Hematopoietic multipotent progenitor cell treated with erythropoietin and hydrocortisone succinate and interleukin-3 and kit ligand, for 8 days (in vitro differentiated cells): Measurements from ENCODE around the gene DARS2.
"Not testable (repeated sequence)": the region's sequence is repeated elsewhere in the genome, so short reads cannot be mapped to it uniquely, and the experiment has no call there.

Experiments used
- DNase-seq: peaks from one replicate; pipeline ENCODE4 v3.0.0-alpha.2; 2015

The DARS2 gene

DNA sequence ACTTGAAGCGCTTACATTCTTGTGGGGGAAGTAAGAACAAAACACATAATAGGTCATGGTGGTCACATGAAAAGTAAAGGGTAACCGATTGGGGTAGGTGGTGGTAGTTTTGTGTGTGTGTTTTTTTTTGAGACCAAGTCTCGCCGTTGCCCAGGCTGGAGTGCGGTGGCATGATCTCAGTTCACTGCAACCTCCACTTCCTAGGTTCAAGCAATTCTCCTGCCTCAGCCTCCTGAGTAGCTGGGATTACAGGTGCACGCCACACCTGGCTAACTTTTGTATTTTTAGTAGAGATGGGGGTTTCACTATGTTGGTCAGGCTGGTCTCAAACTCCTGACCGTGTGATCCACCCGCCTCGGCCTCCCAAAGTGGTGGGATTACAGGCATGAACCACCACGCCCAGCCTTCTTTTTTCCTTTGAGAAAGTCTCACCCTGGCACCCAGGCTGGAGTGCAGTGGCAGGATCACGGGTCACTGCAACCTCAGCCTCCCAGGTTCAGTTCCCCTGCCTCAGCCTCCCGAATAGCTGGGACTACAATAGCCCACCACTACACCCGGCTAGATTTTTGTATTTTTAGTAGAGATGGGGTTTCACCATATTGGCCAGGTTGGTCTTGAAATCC, 37.8 kb downstream of the DARS2 start:
- DNase-seq: not testable (repeated sequence)

DNA sequence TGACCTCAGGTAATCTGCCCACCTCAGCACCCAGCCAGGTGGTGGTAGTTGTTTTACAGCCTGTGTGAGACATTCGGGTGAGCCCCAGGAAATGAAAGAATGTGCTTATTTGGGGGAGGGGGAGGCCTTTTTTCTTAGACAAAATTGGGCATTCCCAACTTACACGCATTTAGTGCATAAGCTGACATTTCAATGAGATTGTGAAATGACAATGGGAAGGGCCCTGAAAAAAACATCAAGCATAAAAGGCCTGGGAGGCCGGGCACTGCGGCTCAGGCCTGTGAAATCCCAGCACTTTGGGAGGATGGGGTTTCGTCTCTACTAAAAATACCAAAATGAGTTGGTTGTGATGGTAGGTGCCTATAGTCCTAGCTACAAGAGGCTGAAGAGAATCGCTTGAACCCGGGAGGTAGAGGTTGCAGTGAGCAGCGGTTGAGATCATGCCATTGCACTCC, 38.3 kb downstream of the DARS2 start:
- peak; percentile 50 for DNase-seq

DNA sequence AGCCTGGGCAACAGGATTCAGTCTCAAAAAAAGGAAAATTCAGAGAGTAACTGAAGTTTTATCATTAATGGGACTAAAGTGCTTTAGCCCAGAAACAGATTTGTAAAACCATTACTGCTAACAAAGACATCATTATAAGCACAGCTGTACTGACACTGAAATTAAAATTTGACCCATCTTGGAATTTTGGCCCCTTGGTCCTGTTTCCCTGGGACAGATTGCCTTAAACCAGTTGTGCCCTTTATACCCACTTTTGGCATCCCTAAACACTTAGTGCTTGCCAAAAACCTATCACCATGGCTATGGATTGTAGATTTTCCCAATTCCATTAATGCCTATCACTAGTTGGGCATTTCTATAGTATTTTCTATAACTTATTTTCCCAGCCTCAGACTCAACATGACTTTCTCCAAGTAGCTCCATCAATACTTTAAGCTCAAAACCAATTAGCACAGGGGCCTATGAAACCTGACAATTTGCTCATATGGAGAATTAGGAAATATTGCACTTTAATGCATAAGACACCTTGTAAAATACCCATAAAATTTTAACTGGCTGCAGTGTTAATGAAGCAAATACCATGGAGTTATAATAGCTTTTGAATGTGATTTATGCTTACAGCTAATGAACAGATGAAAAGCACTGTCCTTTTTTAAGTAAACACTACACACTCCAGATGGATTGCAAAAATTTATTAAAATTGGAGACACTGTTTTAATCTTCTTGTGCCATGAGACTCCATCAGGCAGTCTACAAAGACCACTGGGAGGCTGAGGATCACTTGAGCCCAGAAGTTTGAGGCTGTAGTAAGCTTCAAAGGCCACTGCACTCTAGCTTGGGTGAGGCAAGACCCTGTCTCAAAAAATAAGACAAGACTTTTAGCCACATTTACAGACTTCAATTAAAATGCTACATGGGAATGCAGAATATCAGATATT, 39.0 kb downstream of the DARS2 start:
- DNase-seq: peak; percentile 37

DNA sequence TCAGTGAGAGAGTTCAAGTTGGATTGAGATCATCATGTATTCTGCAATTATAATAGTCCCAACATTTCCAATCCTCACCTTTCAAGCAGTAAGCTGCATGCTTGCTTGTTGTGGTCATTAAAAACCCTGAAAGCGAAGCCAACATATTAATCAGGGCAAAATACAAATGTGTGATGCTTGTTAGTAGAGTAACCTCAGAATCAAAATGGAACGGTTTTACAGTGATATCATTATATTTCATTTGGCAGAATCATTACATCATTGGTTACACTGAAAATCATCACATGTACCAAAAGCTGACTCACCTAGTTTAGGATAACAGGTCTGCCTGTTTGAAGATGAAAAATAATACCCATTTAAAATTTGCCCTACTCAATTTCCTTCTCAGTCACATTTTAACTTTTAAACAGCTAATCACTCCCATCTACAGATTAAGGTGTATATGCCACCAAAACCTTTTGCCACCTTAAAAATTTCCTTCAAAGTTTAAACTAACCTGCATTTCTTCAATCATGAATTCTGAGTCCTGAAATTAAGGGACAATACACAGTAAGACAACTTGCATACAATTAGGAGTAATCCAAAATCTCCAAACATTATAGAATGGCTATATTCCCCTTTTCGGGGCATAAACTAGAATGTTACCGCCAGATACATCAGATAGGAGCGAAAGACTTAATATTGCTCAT, 39.9 kb downstream of the DARS2 start:
- DNase-seq: peak; percentile 20

DNA sequence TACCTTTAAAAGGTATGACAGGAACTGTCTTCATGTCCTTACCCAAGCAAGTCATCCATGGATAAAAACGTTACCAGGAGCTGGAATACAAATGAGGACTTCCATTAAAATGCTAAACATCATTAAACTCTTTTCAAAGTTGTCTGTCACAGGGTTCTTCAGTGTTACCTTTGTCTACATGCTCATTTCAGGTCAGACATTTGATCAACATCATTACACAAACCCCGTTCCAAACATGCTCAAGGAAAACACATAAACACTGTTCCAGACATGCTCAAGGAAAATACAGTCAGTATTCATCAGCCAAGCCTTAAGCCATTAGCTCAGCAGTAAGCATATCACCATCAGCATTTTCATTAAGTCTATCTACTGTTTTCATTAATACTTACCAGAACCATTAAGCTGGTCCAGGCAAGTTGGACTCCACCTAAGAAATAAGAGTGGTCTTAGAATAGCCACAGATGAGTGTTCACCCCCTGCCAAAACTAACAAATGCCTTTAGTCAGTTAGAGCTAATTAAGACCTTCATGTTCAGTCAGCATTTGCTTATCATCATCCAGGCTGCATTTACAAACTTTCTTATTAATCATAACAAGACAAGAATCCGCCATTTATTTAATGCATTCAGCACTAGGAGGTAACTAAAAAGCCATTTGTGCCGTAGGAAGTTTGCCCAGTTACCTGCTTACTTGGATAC, 41.1 kb downstream of the DARS2 start:
- peak; percentile 35 for DNase-seq

DNA sequence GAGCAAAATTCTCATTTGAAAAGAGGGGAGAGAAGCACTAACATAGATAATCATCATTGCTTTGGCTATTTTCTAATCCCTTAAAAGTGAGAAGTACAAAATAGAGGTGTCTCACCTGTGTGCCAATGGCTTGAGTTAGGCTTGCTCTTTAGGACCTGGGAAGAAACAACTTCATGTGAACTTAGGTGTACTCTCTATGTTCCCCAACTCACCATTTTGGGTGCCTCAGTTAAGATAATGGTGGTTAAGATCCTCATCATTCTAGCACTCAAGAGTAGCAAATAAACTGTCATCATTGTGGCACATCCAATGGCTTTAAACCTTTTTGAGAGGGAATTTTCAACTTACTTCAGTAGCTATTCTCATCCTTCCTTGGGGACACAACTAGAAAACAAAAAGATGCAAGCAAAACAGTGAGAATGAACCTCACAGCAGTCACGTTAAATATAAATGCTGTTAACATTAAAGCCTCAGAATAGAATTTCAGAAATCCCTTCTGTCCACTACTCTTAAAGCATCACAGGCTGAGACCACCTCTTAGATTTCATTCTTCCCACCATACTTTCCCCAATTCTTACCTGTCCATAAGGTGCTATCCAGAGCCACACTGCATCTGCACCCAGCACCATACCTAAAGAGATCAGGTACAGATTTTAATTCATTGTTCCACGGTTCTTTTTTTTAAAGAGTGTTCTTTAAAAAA, 42.1 kb downstream of the DARS2 start:
- DNase-seq: peak; percentile 53

DNA sequence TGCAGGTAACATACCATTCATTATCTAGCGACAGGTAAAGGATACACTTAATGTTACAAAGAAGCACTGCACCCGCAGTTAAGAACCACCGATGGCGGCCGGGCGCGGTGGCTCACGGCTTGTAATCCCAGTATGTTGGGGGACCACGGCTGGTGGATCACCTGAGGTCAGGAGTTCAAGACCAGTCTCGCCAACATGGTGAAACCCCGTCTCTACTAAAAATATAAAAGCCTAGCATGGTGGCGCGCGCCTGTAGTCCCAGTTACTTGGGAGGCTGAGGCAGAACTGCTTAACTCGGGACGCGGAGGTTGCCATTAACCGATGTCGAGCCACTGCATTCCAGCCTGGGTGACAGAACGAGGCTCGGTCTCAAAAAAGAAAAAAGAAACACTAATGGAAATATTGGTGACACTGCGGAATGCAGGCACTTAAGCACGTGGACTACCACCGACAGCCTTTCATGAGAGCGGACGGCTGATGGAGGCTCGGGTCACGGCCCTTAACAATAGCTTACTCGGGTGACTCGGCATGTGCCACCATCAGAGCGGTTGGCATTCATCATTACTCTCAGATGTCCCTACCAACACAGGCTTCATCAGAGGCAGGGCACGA, 42.8 kb downstream of the DARS2 start:
- no peak for DNase-seq

DNA sequence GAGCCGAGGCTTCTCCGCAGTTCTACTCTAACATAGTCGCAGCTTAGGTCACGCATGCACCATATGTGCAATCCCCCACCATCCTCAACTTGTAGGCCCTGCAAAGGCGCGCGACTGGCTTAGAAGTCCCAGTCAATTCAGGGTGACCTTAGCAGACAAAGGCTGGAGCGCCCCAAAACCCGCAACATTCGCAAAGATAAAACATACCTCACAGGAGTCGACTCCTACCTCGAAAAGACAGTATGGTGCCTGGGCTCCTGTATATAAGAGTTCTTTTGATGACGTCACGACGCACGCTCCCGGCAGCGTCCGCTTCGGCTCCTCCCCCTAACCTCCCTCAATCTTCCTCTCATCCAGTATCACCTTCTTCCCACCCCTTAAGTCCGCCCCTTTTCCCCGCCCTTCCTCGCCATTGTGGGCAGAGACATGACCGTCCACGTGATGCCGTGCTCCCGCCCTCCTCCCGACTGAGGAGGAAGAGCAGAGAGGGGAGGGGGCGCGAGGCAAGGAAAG, 43.3 kb downstream of the DARS2 start, which contains the start of gene GAS5:
GAS5 (minus strand) TSS at position 237 of the 513 bp plus-strand sequence.
- peak; percentile 99 for DNase-seq

DNA sequence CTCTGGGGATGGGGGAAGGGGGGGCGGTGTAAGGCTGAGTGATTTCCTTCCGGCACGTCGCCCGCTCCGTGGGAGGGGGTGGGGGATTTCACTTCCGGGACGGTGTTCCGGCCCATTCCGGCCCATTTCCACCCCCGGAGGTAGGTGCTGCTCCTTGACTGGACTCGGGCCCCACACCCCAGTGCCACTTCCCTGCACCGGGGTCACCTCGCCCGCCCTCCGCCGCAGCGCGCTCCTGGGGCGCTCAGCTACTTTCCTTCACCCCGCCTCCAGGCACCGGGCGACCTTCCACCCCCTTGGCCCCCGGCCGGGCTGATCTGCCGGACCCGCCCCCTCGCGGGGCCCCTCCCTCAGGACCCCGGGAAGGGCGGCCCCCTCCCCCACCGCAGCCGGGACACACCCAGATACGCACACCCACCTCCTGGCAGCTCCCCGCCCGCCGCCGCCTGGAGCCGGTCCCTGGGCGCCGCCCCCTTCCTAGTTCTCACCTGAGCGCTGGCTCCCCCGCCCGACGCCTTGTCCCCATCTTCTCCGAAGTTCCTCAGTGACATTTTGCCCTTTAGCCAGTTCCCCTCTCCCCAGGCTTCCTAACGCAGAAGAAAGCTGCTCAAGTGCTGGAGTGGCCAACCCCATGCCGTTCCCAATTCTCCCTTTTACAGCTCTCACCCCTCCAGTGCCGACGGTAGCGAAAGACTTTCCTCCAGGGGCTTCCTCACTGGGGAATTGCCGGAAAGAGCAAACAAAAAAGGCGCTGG, 44.0 kb downstream of the DARS2 start, which contains the start of gene ZBTB37:
ZBTB37 (plus strand) TSS at position 115 of the 755 bp plus-strand sequence. CDS start 1,846 bp downstream, outside the sequence.
- peak; percentile 82 for DNase-seq

DNA sequence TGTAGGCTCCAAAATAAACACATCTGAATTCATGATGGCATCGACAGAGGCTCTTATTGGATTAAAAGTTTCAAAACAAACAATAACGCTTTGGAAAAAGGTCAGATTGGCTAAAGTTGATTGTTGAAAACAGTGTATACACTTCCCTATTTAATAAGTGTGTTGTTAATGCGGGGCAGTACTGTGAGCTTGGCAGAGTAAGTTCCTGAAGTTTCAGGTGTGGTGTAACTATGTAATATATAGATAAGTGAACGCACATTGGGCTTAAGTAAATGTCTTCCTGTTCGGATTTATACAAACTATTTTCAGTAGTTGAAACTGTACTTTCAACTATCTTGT, 44.5 kb downstream of the DARS2 start:
- DNase-seq: no peak

DNA sequence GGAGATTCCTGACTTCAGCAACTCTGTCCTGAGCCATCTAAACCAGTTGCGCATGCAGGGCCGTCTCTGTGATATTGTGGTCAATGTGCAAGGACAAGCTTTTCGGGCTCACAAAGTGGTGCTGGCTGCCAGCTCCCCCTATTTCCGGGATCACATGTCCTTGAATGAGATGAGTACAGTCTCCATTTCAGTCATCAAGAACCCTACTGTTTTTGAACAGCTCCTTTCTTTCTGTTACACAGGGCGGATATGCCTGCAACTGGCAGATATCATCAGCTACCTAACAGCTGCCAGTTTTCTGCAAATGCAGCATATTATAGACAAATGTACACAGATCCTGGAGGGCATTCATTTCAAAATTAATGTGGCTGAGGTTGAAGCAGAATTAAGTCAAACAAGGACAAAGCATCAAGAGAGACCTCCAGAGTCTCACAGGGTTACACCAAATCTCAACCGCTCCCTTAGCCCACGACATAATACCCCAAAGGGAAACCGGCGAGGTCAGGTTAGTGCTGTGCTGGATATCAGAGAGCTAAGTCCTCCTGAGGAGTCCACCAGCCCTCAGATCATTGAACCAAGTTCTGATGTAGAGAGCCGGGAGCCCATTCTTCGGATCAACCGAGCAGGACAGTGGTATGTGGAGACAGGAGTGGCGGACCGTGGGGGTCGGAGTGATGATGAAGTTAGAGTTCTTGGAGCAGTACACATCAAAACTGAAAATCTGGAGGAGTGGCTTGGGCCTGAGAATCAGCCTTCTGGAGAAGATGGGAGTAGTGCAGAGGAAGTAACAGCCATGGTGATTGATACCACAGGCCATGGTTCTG, 46.0 kb downstream of the DARS2 start:
- peak; percentile 87 for DNase-seq

DNA sequence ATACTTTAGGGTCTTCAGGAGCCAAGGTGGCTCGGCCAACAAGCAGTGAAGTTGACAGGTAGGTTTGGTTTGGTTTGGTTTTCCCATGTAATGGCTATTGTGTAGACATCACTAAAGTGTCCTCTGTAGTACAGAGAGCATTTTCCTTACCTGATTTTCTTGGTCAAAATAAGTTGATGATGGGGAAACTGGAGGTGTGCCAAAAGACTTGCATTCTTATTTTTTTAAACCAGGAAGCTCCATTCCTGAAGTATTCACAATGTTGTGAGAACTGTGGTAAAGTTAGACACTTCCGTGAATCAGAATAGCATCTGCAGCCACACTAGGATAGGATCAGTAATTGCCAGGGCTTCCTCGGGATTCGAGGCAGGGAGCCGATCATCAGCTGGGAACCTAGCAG, 46.6 kb downstream of the DARS2 start:
- peak; percentile 19 for DNase-seq

DNA sequence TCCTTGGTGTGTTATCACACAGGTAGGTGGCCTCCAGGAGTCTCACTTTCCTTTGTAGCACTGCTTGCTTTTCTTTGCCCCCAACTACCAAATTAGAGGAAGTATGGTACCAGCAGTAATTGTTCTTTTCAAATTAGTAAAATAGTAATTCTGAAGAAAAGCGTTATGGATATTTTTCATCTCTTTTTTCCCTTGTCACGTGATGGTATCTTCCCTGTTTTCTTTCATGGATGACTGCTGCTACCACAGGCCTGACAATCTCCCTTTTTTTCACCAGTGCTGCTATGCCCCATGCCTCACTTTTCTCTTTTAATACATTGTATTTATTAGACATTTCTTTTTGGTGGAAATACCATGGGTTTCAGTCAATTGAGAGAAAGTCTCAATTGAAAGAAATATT, 47.0 kb downstream of the DARS2 start:
- DNase-seq: no peak

DNA sequence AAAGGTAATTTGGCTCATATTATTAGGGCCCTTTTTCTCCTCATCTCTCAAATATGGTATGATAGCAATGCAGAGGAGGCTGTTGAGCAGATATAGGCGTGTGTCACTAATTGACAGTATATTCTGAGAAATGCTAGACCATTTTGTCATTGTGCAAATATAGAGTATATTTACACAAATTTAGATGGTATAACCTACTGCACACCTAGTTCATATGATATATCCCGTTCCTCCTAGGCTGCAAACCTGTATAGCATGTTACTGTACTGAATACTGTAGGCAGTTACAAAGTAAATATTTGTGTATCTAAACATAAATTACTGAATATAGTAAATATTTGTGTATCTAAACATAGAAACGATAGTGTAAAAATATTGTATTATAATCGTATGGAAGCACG, 52.3 kb downstream of the DARS2 start:
- no peak for DNase-seq

DNA sequence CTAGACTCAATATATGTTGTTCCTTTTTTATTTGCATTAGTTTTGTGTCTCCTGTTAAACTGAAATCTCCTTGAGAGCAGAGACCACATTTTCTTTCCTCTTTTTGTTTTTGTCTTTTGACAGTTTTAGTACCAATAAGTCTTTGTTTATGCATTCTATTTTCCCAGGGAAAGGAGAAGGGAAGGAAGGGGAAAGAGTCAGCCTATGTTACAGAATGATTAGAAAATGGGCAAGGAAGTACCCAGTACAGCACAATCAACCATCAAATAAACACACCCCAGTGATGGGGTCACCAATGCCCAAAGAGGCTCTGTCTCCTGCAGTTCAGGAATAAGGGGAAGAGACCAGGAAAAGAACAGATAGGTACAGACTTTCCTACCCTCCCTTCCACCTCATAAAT, 53.8 kb downstream of the DARS2 start:
- DNase-seq: no peak

DNA sequence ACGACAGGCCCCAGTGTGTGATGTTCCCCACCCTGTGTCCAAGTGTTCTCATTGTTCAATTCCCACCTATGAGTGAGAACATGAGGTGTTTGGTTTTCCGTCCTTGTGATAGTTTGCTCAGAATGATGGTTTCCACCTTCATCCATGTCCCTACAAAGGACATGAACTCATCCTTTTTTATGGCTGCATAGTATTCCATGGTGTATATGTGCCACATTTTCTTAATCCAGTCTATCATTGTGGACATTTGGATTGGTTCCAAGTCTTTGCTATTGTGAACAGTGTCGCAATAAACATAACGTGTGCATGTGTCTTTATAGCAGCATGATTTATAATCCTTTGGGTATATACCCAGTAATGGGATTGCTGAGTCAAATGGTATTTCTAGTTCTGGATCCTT, 56.6 kb downstream of the DARS2 start:
- not testable (repeated sequence) for DNase-seq

DNA sequence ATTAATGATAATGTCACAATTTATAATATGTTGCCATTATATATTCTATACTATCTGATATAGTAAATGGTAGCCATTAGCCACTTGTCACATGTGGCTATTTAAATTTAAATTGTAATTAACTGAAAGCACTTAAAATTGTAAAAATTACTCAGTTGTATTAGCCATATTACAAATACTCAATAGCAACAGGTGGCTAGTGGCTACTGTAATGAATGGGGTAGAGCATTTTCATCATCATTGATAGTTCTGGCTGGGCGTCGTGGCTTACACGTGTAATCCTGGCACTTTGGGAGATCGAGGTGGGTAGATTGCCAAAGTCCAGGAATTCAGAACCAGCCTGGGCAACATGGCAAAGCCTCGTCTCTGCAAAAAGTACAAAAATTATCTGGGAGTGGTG, 60.2 kb downstream of the DARS2 start:
- DNase-seq: no peak

DNA sequence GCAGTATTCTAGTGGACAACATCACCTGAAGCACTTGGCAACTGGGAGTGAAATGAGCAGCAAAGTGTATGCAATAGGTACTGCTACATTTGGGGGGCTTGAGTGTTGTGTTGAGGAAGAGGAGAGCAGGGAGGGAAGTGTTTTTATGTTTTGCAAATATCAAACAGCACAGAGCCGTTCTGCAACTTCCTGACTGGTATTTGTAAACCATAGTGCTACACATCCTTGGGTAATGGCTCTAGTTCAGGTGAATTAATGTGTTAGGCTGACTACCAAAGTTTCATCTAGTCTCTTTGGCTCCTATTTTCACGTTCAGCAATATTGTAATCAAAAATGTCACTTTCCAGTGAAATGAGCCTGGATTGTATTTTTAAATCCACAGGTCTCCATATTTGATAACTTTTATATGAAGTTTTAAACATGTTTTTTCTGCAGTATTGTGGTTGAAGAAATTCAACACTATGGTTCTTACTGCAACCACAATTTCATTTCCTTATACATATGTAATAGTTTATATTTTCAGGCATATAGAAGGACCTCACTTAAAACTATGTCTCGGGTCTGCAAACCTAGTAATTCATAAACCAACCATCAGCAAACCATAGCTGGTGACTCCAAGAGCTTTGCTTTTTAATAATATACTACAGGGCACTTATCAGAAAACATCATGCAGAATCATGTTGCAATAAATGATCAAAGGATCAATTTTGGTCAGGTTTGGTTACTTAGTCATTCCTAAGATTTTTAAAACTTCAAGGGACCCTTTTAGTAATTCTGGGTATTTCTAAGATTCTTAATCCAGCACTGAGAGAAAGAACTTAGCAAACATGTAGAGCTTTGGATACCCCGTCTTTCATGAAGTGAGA, 62.5 kb downstream of the DARS2 start:
- no peak for DNase-seq

DNA sequence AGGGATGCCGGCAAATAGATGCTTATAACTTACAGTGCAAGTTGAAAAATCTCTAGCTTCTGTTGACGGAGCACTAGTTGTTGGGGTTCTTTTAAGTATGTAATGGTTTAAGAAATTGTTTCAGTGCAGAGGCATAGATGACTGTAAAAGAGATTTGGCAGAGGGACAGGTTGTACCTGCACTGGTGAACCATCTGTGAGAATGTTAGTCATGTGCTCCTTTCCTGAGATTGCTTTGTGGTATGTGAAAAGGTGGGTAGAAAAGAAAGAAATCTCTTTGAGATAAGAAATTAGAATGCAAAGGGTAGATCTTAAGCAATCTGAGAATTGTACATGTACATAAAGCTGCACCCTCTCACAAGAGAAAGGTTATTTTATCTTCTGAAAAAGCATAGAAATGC, 63.2 kb downstream of the DARS2 start:
- no peak for DNase-seq
